Subcutaneous adipose tissue (tissue), 4 donors: ENCODE measurements around the gene GM2A. TPM values are rescaled to one million over a fixed set of nuclear protein-coding genes. Genes with fewer than 3 reads are reported as not detected.

Experiments
- total RNA-seq, 4 donors: library from RNA; depleted of rRNA; stranded (reverse); fragments of >200 nt; gene quantifications; one replicate each; pipeline ENCODE4 v1.1.0, GENCODE V29; 2016
- TF ChIP-seq, protein P1 (sequence below): fragments of 450-650 bp; IDR thresholded peaks from one replicate; pipeline ENCODE4 v1.5.1; 2016; ENCODE audit warnings: low read depth, mild to moderate bottlenecking, control low read depth, antibody characterized with exemption, moderate library complexity

Gene GM2A
- total RNA-seq, 4 donors from 2014 or later = 22.6 to 159 (median 34.0) TPM

DNA sequence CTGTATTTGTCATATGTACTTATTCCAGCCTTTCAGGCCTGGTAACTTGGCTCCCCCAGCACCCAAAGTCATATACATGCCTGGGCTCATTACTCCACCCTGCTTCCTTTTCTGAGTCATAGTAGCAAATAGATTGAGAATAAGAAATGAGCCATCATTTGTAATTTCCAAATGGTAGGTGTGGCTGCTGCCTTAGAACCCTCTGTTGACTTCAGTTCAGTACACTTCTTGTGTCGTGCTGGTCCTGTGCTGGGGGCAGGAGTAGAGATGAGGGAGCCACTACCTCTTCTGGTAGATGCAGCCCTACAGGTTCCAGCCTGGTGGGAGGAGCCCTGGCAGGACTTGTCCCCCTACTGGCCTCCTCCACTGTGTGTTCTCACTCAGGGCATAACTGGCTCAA, 11.1 kb downstream of the GM2A start:
- TF ChIP-seq, protein P1, sequence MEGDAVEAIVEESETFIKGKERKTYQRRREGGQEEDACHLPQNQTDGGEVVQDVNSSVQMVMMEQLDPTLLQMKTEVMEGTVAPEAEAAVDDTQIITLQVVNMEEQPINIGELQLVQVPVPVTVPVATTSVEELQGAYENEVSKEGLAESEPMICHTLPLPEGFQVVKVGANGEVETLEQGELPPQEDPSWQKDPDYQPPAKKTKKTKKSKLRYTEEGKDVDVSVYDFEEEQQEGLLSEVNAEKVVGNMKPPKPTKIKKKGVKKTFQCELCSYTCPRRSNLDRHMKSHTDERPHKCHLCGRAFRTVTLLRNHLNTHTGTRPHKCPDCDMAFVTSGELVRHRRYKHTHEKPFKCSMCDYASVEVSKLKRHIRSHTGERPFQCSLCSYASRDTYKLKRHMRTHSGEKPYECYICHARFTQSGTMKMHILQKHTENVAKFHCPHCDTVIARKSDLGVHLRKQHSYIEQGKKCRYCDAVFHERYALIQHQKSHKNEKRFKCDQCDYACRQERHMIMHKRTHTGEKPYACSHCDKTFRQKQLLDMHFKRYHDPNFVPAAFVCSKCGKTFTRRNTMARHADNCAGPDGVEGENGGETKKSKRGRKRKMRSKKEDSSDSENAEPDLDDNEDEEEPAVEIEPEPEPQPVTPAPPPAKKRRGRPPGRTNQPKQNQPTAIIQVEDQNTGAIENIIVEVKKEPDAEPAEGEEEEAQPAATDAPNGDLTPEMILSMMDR = no peak

DNA sequence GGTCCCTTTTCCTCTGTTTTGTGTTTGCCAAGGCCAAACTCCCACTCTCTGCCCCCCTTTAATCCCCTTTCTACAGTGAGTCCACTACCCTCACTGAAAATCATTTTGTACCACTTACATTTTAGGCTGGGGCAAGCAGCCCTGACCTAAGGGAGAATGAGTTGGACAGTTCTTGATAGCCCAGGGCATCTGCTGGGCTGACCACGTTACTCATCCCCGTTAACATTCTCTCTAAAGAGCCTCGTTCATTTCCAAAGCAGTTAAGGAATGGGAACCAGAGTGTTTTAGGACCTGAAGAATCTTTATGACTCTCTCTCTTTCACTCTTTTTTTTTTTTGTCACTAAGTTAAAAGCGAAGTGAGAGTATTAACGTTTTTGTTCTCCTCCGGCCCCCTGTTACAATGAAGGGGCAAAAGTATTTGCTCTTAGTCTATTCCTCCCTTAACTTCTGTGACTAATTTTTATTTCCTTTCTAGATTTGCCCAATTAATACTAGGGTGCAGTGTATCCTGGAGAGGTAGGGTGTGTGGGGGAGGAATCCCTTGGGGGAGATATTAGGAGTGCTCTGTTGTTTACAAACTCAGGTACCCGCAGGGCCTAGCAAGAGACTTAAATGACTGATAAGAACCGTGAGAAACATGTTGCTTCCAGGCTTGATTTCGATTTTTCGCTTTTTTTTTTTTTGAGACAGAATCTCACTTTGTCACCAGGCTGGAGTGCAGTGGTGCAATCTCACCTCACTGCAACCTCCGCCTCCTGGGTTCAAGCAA, 14.7 kb downstream of the GM2A start:
- TF ChIP-seq, protein P1 = no peak

DNA sequence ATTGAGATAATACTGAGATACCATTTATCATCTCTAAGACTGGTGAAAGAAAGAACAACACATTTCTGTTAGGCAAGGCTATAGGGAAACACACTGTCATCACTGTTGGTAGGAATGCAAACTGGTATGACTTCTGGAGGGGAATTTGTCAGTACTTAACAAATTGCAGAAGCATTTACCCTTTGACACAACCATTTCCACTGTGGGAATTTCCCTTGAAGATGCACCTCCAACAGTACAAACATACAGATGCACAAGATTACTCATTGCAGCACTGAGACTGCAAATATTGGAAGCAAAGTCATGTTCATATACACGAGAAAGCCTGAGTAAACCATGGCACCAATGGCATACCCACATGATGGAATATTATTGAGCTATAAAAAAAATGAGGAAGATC, 17.6 kb downstream of the GM2A start:
- TF ChIP-seq, protein P1 = no peak

DNA sequence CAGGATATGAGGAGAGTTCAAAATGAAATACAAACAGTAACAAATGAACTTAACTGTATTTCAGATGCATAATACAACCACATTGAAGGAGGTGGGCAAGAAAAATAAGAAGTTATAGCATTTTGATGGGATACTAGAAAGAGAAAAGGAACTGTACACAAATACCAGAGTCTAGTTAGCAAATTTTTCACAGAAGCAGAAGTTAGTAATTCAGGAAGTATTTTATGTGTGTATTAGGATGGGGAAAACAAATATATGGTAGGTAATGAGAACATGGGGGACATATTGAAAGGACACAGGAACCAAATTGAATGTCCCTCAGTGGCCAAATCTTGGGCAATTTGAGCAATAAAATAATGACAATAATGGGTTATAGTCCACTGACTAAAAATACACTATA, 18.4 kb downstream of the GM2A start:
- TF ChIP-seq, protein P1 = no peak

DNA sequence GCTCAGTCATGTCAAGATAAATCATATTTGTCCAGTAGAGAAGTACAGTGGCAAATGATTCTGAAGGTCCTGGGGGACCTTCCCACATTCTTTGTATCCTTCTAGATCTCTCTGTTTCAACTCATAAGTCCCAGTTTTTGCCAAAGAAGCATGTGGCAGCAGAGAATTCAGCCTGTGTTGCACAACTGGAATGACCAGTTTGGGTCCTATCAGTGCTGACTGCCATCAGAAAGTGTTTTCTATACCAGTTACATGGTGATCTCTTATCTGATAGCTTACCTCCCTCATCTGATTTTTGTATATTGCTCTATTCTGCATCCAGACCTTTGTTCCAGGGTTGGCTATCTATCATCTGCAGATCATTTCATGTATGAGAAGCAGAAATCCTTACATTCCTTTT, 21.7 kb downstream of the GM2A start:
- TF ChIP-seq, protein P1 = no peak

DNA sequence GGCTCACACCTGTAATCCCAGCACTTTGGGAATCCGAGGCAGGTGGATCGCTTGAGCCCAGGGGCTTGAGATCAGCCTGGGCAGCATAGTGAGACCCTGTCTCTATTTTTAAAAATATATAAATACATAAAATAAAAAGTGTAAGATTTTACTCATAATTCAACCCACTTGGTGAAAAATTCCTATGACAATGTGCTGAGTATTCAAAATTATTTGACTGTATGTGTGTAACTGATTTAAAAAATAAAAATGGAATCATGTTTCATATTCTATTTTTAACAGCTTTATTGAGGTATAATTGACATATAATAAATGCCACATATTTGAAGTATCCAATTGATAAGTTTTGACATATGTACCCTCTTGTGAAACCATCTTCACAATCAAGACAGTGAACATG, 22.8 kb downstream of the GM2A start:
- TF ChIP-seq, protein P1 = no peak

DNA sequence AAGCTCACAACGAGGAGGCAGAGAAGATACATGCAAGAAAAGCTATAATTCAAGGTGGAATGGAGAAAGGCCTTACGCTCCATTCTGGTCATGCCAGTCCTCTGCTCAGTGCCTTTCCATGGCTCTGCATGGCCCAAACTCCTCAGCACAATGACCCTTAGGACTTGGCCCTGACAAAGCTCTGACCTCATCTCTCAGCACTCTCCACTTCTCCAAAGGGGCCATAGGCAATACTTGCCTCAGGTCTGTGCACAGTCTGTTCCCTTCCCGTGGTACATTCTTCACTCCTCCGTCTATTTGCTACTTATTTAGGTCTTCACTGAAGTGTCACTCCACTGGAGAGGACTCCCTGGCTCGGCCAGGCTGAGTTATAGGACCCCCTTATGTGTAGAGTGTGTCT, 25.9 kb downstream of the GM2A start:
- TF ChIP-seq, protein P1 = no peak
